Suppressor macrophage treated with lipopolysaccharide for 4 hours (primary cell): ENCODE results near the gene ZSWIM5.
A peak's percentile ranks its signal among the peaks of the same experiment; 100 is the strongest.
"Not testable (repeated sequence)": the region's sequence is repeated elsewhere in the genome, so short reads cannot be mapped to it uniquely, and the experiment has no call there.

Experiments used
- DNase-seq: peaks from one replicate; pipeline ENCODE4 v3.0.0-alpha.2; 2020

The ZSWIM5 gene

GRCh38 chr1:45200906-45201500 lies 5.4 kb downstream of the ZSWIM5 start:
- DNase-seq, result no peak

GRCh38 chr1:45200435-45200834 lies 6.0 kb downstream of the ZSWIM5 start:
- DNase-seq, result no peak

- DNase-seq, result no peak
Measured at GRCh38 chr1:45198185-45198584, 8.2 kb downstream of the ZSWIM5 start.

GRCh38 chr1:45196863-45197262 lies 9.5 kb downstream of the ZSWIM5 start:
- DNase-seq, result no peak

GRCh38 chr1:45191418-45191783 lies 15.0 kb downstream of the ZSWIM5 start:
- no peak for DNase-seq

GRCh38 chr1:45187725-45188124 lies 18.7 kb downstream of the ZSWIM5 start:
- DNase-seq, result no peak

GRCh38 chr1:45179918-45180519 lies 26.4 kb downstream of the ZSWIM5 start:
- not testable (repeated sequence) for DNase-seq

GRCh38 chr1:45177452-45177851 lies 29.0 kb downstream of the ZSWIM5 start:
- no peak for DNase-seq

GRCh38 chr1:45172764-45173163 lies 33.6 kb downstream of the ZSWIM5 start:
- DNase-seq, result no peak

- peak; percentile 31 for DNase-seq
Measured at GRCh38 chr1:45172005-45172404, 34.4 kb downstream of the ZSWIM5 start.

GRCh38 chr1:45171575-45171974 lies 34.8 kb downstream of the ZSWIM5 start:
- DNase-seq, result no peak

- no peak for DNase-seq
Measured at GRCh38 chr1:45170151-45170742, 36.2 kb downstream of the ZSWIM5 start.

GRCh38 chr1:45167947-45168346 lies 38.5 kb downstream of the ZSWIM5 start:
- DNase-seq, result not testable (repeated sequence)

GRCh38 chr1:45164307-45164706 lies 42.1 kb downstream of the ZSWIM5 start:
- not testable (repeated sequence) for DNase-seq

GRCh38 chr1:45163111-45163510 lies 43.3 kb downstream of the ZSWIM5 start:
- DNase-seq, result not testable (repeated sequence)

GRCh38 chr1:45162041-45163035 lies 44.1 kb downstream of the ZSWIM5 start:
- not testable (repeated sequence) for DNase-seq

- no peak for DNase-seq
Measured at GRCh38 chr1:45155957-45156356, 50.4 kb downstream of the ZSWIM5 start.

GRCh38 chr1:45155423-45155822 lies 51.0 kb downstream of the ZSWIM5 start:
- DNase-seq, result no peak

GRCh38 chr1:45152126-45152525 lies 54.3 kb downstream of the ZSWIM5 start:
- no peak for DNase-seq

- DNase-seq, result peak; percentile 5
Measured at GRCh38 chr1:45148209-45148825, 58.1 kb downstream of the ZSWIM5 start.

- DNase-seq, result no peak
Measured at GRCh38 chr1:45146833-45147232, 59.6 kb downstream of the ZSWIM5 start.

- no peak for DNase-seq
Measured at GRCh38 chr1:45141247-45142003, 65.0 kb downstream of the ZSWIM5 start.
